ENCODE results near the gene GRIN2D.

GRIN2D gene

DNA sequence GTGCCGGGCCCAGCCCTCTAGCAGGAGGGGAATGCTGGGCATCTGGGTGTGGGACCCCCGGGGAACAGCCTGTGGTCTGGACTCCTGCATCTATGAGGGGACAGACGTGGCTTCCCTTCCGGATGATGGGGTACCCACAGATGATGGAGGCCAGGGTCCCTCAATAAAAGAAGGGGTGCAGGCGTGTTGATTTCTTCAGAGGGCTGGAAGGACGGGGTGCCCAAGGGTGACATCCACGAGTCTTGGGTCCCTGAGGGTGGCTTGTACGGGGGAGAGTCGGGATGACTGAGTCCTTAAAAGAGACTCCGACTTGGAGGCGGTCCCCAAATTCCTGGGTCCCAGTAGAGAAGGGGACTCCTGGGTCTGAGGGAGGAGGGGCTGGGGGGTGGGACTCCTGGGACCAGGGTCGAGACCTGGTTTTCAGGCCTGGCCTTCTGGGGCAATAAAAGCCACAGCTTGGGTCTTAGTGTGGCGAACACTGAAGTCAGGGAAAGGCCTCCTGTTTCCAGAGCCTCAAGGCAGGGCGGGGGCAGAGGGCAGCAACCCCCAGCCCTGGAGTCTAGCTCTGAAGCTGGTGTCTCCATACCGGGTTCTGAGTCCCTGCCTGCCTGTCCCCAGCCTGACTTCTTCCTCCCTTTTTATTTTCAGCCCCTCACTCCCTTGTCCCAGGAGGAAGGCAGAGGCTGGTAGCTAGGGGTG is 459 bp upstream of the GRIN2D start:
- Histone ChIP-seq H3K4me2 (peak overlapping the region; percentile 84 to 99 (median 95)), H3K36me3 (peaks cover 14 to 16% (median 15%) of the 10 kb centered on the region in 11 experiments), H3K4me1 (peaks cover 28 to 72% (median 67%) of the 10 kb centered on the region in 10 experiments), H4K20me1 (peaks cover 0 to 14% (median 5%) of the 10 kb centered on the region in 11 experiments; a peak in 10 of 22 replicates), H3K4me3 (peak overlapping the region in 9 of 10 experiments; percentile 35 to 66 (median 52); a peak in 15 of 20 replicates), H3K9ac (peak overlapping the region in 10 of 11 experiments; percentile 44 to 74 (median 64); a peak in 18 of 22 replicates), H3K9me3 (replicated peaks in 1 of 11) (no peaks in the 10 kb centered on the region), H3K27ac (peak overlapping the region in 5 of 11 experiments; percentile 6 to 52 (median 36); a peak in 7 of 22 replicates), H3K27me3 (peaks cover 48 to 57% (median 56%) of the 10 kb centered on the region in 11 experiments)
- TF ChIP-seq Cebpa-rat (IDR thresholded peaks at IDR 0.05) = no peak

GRCh38 chr19:48394331-48395169 is 1.1 kb downstream of the GRIN2D start:
- Histone ChIP-seq H3K4me1 (peaks cover 18 to 66% (median 63%) of the 10 kb centered on the region in 10 experiments), H3K4me2 (peak overlapping the region; percentile 84 to 99 (median 95)), H3K27ac (peak overlapping the region in 1 of 11 experiments; percentile 13; a peak in 1 of 22 replicates), H3K9me3 (replicated peaks in 1 of 11) (peaks cover 0 to 12% (median 6%) of the 10 kb centered on the region in 11 experiments; a peak in 12 of 22 replicates), H3K4me3 (peak overlapping the region; percentile 35 to 66 (median 52); a peak in 19 of 20 replicates), H3K27me3 (peaks cover 64 to 73% (median 71%) of the 10 kb centered on the region in 11 experiments), H4K20me1 (peaks cover 0 to 14% (median 0%) of the 10 kb centered on the region in 11 experiments; a peak in 7 of 22 replicates), H3K9ac (peak overlapping the region; percentile 44 to 74 (median 61); a peak in 18 of 22 replicates), H3K36me3 (peaks cover 0 to under 1% (median under 1%) of the 10 kb centered on the region in 11 experiments; a peak in 10 of 22 replicates)
- TF ChIP-seq Cebpa-rat (IDR thresholded peaks at IDR 0.05) = no peak

DNA sequence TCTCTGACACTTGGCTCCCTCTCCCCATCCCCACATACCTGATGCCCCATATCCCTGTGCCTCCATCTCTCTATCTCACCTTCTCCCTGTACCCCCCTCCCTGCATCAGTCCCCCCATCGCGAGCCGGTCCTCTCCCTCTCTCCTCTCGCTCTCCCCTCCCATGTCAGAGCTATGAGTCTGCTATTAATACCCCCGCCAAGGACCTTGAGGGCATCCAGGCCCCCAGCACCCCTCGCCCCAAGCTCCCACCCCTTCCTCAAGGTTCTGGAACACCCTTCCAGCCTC is 1.6 kb downstream of the GRIN2D start:
- Histone ChIP-seq H3K36me3 (no peaks in the 10 kb centered on the region), H3K4me3 (peak overlapping the region in 8 of 10 experiments; percentile 36 to 60 (median 44); a peak in 10 of 20 replicates), H3K27ac (no peak overlapping the region), H3K4me2 (peak overlapping the region; percentile 84 to 99 (median 95); a peak in 20 of 22 replicates), H3K9me3 (replicated peaks in 1 of 11) (peaks cover 0 to 14% (median 7%) of the 10 kb centered on the region in 11 experiments; a peak in 14 of 22 replicates), H3K4me1 (peaks cover 18 to 68% (median 60%) of the 10 kb centered on the region in 10 experiments), H4K20me1 (peaks cover 0 to 14% (median 0%) of the 10 kb centered on the region in 11 experiments; a peak in 6 of 22 replicates), H3K9ac (peak overlapping the region in 5 of 11 experiments; percentile 45 to 70 (median 57); a peak in 7 of 22 replicates), H3K27me3 (peaks cover 68 to 78% (median 75%) of the 10 kb centered on the region in 11 experiments)
- TF ChIP-seq Cebpa-rat (IDR thresholded peaks at IDR 0.05) = no peak

DNA sequence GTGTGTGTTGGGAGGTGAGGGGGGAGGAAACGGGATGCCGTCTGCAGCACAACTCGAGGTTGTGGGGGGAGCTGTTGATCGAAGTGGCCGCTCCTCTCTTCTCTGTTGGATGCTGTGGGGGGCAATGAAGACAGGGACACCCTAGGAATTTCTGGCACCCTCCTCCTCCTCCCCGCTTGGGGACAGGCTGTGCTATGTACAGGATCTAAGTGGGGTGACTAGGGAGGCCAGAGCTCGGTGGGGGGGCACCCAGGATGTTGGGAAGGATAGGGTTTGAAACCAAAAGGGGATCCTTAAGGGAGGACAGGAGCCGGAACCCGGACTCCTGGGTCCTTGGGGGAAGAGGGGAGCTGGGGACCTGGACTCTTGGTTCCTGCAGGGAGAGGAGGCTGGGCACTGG is 2.0 kb downstream of the GRIN2D start:
- H3K4me2 ChIP-seq = peak overlapping the region in 8 of 11 experiments; percentile 23 to 99 (median 92); a peak in 12 of 22 replicates
- peak overlapping the region in 1 of 10 experiments; percentile 45; a peak in 1 of 20 replicates for H3K4me3 ChIP-seq

GRCh38 chr19:48396016-48396823 is 2.8 kb downstream of the GRIN2D start:
- peak overlapping the region in 2 of 10 experiments; percentile 25 to 34; a peak in 3 of 20 replicates for H3K4me3 ChIP-seq
- H3K36me3 ChIP-seq = no peaks in the 10 kb centered on the region
- peaks cover 0 to 14% (median 0%) of the 10 kb centered on the region in 11 experiments; a peak in 3 of 22 replicates for H4K20me1 ChIP-seq
- H3K27me3 ChIP-seq = peaks cover 70 to 82% (median 77%) of the 10 kb centered on the region in 11 experiments
- H3K9me3 ChIP-seq (replicated peaks in 1 of 11) = peaks cover 0 to 17% (median 7%) of the 10 kb centered on the region in 11 experiments; a peak in 14 of 22 replicates
- H3K4me2 ChIP-seq = peak overlapping the region in 9 of 11 experiments; percentile 23 to 99 (median 60); a peak in 15 of 22 replicates
- H3K9ac ChIP-seq = peak overlapping the region in 1 of 11 experiments; percentile 38; a peak in 1 of 22 replicates
- no peak for TF ChIP-seq Cebpa-rat (IDR thresholded peaks at IDR 0.05)
- H3K4me1 ChIP-seq = peaks cover 18 to 78% (median 65%) of the 10 kb centered on the region in 10 experiments
- no peak overlapping the region for H3K27ac ChIP-seq

More for the DNA sequence above, 2.0 kb downstream of the GRIN2D start:
- peaks cover 0 to 17% (median 7%) of the 10 kb centered on the region in 11 experiments; a peak in 14 of 22 replicates for H3K9me3 ChIP-seq (replicated peaks in 1 of 11)
- peaks cover 70 to 82% (median 77%) of the 10 kb centered on the region in 11 experiments for H3K27me3 ChIP-seq
- no peak overlapping the region for H3K9ac ChIP-seq
- H3K36me3 ChIP-seq = no peaks in the 10 kb centered on the region
- no peak for TF ChIP-seq Cebpa-rat (IDR thresholded peaks at IDR 0.05)
- H3K27ac ChIP-seq = no peak overlapping the region
- peaks cover 0 to 14% (median 0%) of the 10 kb centered on the region in 11 experiments; a peak in 3 of 22 replicates for H4K20me1 ChIP-seq
- H3K4me1 ChIP-seq = peaks cover 18 to 71% (median 60%) of the 10 kb centered on the region in 10 experiments

GRCh38 chr19:48396824-48397176 is 3.3 kb downstream of the GRIN2D start:
- H3K4me3 ChIP-seq = peak overlapping the region in 1 of 10 experiments; percentile 25; a peak in 2 of 20 replicates
- H3K4me2 ChIP-seq = peak overlapping the region in 9 of 11 experiments; percentile 23 to 99 (median 60); a peak in 14 of 22 replicates
- peak overlapping the region in 1 of 11 experiments; percentile 38; a peak in 1 of 22 replicates for H3K9ac ChIP-seq
- H3K9me3 ChIP-seq (replicated peaks in 1 of 11) = peaks cover 0 to 17% (median 7%) of the 10 kb centered on the region in 11 experiments; a peak in 14 of 22 replicates
- no peak for TF ChIP-seq Cebpa-rat (IDR thresholded peaks at IDR 0.05)
- H3K27ac ChIP-seq = no peak overlapping the region
- H3K4me1 ChIP-seq = peaks cover 18 to 78% (median 67%) of the 10 kb centered on the region in 10 experiments
- peaks cover 0 to 14% (median 0%) of the 10 kb centered on the region in 11 experiments; a peak in 3 of 22 replicates for H4K20me1 ChIP-seq
- H3K36me3 ChIP-seq = no peaks in the 10 kb centered on the region
- H3K27me3 ChIP-seq = peaks cover 70 to 83% (median 77%) of the 10 kb centered on the region in 11 experiments

GRCh38 chr19:48397263-48398101 is 4.0 kb downstream of the GRIN2D start:
- no peak overlapping the region for H3K9ac ChIP-seq
- no peak overlapping the region for H3K27ac ChIP-seq
- H3K4me2 ChIP-seq = peak overlapping the region in 3 of 11 experiments; percentile 6 to 93 (median 15); a peak in 3 of 22 replicates

More at GRCh38 chr19:48397263-48398101, 4.0 kb downstream of the GRIN2D start:
- TF ChIP-seq Cebpa-rat (IDR thresholded peaks at IDR 0.05) = no peak
- no peak overlapping the region for H3K4me3 ChIP-seq
- H3K27me3 ChIP-seq = peaks cover 70 to 83% (median 75%) of the 10 kb centered on the region in 11 experiments
- no peaks in the 10 kb centered on the region for H3K36me3 ChIP-seq
- H4K20me1 ChIP-seq = peaks cover 0 to 14% (median 0%) of the 10 kb centered on the region in 11 experiments; a peak in 3 of 22 replicates
- H3K9me3 ChIP-seq (replicated peaks in 1 of 11) = peaks cover 0 to 17% (median 7%) of the 10 kb centered on the region in 11 experiments; a peak in 14 of 22 replicates
- H3K4me1 ChIP-seq = peaks cover 18 to 74% (median 62%) of the 10 kb centered on the region in 10 experiments

Data from BLaER1 treated with 17β-estradiol and CSF1 and Interleukin-3, amounts not matched to agents 10 nM and 100 nM (cell line).